ENCODE results near the gene TUT7. TPM values are rescaled to one million over a fixed set of nuclear protein-coding genes. Genes with fewer than 3 reads are reported as not detected.

Gene TUT7
- total and polyA plus RNA-seq, 2 experiments from 2014 or later, result 21.4 to 23.8 TPM

DNA sequence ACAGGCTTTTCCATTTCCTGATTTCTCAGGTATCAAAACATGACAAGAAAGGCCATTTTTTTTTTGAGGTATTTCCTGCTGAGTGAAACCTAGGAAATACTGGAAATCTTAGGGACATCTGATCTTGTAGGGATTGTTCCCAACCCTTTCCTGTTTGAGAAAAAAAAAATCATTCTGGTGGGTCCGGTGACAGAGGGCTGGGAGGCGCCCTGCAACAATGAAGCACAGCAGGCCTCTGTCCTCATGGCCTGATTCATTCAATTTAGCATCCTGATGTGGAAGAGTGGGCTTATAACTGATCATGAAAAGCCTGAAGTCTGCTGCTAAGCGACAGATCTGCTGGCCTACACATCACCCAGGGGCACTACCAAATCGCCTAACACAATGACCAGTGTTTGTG is 91.7 kb downstream of the TUT7 start:
- Histone ChIP-seq H4K20me1 (replicated peaks; ENCODE audit: insufficient read depth) (no peaks in the 10 kb centered on the region), H3K4me2 (no peak overlapping the region), H2AFZ (no peak overlapping the region), H3K4me1 (ENCODE audit: insufficient read depth) (no peaks in the 10 kb centered on the region), H3F3A (replicated peaks; ENCODE audit: low read depth) (0 out of 2 replicates have a peak, but pooled peaks cover 2% of the 10 kb centered on the region), H3K4me3 (no peak overlapping the region), H3K27ac (ENCODE audit: low read depth) (no peak overlapping the region), H3K27me3 (ENCODE audit: insufficient read depth) (no peaks in the 10 kb centered on the region), H3K36me3 (ENCODE audit: insufficient read depth) (no peaks in the 10 kb centered on the region; the same call in 1 of the 2 replicates), H3K79me2 (replicated peaks; ENCODE audit: insufficient read depth) (peaks cover 10% of the 10 kb centered on the region), H3K9me2 (ENCODE audit: insufficient read depth) (no peaks in the 10 kb centered on the region)
- DNase-seq (ENCODE audit: low spot score) (no peak), ATAC-seq (no peak; the same call in 2 of the 3 replicates)
- Mint-ChIP-seq H3K27me3 (ENCODE audit: insufficient read depth, low read depth, poor library complexity) (no peaks in the 10 kb centered on the region), H3K4me1 (peaks cover 2% of the 10 kb centered on the region; the same call in 1 of the 3 replicates), H3K4me3 (no peak overlapping the region), H3K9me3 (no peaks in the 10 kb centered on the region), H3K27ac (no peak overlapping the region), H3K36me3 (ENCODE audit: low read depth) (peaks cover 19% of the 10 kb centered on the region)
- TF ChIP-seq CREB1 (CRISPR knock-in tag; IDR thresholded peaks at IDR 0.05; ENCODE audit: low read depth), result no peak
- TF ChIP-seq, protein P1, sequence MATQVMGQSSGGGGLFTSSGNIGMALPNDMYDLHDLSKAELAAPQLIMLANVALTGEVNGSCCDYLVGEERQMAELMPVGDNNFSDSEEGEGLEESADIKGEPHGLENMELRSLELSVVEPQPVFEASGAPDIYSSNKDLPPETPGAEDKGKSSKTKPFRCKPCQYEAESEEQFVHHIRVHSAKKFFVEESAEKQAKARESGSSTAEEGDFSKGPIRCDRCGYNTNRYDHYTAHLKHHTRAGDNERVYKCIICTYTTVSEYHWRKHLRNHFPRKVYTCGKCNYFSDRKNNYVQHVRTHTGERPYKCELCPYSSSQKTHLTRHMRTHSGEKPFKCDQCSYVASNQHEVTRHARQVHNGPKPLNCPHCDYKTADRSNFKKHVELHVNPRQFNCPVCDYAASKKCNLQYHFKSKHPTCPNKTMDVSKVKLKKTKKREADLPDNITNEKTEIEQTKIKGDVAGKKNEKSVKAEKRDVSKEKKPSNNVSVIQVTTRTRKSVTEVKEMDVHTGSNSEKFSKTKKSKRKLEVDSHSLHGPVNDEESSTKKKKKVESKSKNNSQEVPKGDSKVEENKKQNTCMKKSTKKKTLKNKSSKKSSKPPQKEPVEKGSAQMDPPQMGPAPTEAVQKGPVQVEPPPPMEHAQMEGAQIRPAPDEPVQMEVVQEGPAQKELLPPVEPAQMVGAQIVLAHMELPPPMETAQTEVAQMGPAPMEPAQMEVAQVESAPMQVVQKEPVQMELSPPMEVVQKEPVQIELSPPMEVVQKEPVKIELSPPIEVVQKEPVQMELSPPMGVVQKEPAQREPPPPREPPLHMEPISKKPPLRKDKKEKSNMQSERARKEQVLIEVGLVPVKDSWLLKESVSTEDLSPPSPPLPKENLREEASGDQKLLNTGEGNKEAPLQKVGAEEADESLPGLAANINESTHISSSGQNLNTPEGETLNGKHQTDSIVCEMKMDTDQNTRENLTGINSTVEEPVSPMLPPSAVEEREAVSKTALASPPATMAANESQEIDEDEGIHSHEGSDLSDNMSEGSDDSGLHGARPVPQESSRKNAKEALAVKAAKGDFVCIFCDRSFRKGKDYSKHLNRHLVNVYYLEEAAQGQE (IDR thresholded peaks at IDR 0.05; ENCODE audit: unreplicated experiment), result no peak
- TF ChIP-seq POLR2AphosphoS5 (IDR thresholded peaks at IDR 0.05; ENCODE audit: low read depth), result no peak
- no peak for TF ChIP-seq EZH2 (IDR thresholded peaks at IDR 0.05; ENCODE audit: low read depth, unreplicated experiment)
- TF ChIP-seq EZH2phosphoT487 (IDR thresholded peaks at IDR 0.05; ENCODE audit: unreplicated experiment), result no peak
- TF ChIP-seq NANOG (IDR thresholded peaks at IDR 0.05; ENCODE audit: borderline replicate concordance), result no peak
- no peak for TF ChIP-seq ZNF114 (CRISPR knock-in tag; IDR thresholded peaks at IDR 0.05)
- TF ChIP-seq ZNF331 (CRISPR knock-in tag; IDR thresholded peaks at IDR 0.05; ENCODE audit: low read depth), result no peak
- TF ChIP-seq, protein P2, sequence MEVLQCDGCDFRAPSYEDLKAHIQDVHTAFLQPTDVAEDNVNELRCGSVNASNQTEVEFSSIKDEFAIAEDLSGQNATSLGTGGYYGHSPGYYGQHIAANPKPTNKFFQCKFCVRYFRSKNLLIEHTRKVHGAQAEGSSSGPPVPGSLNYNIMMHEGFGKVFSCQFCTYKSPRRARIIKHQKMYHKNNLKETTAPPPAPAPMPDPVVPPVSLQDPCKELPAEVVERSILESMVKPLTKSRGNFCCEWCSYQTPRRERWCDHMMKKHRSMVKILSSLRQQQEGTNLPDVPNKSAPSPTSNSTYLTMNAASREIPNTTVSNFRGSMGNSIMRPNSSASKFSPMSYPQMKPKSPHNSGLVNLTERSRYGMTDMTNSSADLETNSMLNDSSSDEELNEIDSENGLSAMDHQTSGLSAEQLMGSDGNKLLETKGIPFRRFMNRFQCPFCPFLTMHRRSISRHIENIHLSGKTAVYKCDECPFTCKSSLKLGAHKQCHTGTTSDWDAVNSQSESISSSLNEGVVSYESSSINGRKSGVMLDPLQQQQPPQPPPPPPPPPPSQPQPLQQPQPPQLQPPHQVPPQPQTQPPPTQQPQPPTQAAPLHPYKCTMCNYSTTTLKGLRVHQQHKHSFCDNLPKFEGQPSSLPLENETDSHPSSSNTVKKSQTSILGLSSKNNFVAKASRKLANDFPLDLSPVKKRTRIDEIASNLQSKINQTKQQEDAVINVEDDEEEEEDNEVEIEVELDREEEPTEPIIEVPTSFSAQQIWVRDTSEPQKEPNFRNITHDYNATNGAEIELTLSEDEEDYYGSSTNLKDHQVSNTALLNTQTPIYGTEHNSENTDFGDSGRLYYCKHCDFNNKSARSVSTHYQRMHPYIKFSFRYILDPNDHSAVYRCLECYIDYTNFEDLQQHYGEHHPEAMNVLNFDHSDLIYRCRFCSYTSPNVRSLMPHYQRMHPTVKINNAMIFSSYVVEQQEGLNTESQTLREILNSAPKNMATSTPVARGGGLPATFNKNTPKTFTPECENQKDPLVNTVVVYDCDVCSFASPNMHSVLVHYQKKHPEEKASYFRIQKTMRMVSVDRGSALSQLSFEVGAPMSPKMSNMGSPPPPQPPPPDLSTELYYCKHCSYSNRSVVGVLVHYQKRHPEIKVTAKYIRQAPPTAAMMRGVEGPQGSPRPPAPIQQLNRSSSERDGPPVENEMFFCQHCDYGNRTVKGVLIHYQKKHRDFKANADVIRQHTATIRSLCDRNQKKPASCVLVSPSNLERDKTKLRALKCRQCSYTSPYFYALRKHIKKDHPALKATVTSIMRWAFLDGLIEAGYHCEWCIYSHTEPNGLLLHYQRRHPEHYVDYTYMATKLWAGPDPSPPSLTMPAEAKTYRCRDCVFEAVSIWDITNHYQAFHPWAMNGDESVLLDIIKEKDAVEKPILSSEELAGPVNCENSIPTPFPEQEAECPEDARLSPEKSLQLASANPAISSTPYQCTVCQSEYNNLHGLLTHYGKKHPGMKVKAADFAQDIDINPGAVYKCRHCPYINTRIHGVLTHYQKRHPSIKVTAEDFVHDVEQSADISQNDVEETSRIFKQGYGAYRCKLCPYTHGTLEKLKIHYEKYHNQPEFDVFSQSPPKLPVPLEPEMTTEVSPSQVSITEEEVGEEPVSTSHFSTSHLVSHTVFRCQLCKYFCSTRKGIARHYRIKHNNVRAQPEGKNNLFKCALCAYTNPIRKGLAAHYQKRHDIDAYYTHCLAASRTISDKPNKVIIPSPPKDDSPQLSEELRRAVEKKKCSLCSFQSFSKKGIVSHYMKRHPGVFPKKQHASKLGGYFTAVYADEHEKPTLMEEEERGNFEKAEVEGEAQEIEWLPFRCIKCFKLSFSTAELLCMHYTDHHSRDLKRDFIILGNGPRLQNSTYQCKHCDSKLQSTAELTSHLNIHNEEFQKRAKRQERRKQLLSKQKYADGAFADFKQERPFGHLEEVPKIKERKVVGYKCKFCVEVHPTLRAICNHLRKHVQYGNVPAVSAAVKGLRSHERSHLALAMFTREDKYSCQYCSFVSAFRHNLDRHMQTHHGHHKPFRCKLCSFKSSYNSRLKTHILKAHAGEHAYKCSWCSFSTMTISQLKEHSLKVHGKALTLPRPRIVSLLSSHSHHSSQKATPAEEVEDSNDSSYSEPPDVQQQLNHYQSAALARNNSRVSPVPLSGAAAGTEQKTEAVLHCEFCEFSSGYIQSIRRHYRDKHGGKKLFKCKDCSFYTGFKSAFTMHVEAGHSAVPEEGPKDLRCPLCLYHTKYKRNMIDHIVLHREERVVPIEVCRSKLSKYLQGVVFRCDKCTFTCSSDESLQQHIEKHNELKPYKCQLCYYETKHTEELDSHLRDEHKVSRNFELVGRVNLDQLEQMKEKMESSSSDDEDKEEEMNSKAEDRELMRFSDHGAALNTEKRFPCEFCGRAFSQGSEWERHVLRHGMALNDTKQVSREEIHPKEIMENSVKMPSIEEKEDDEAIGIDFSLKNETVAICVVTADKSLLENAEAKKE (CRISPR knock-in tag; IDR thresholded peaks at IDR 0.05), result no peak
- TF ChIP-seq JUNB (IDR thresholded peaks at IDR 0.05; ENCODE audit: unreplicated experiment), result no peak
- TF ChIP-seq, protein P3, sequence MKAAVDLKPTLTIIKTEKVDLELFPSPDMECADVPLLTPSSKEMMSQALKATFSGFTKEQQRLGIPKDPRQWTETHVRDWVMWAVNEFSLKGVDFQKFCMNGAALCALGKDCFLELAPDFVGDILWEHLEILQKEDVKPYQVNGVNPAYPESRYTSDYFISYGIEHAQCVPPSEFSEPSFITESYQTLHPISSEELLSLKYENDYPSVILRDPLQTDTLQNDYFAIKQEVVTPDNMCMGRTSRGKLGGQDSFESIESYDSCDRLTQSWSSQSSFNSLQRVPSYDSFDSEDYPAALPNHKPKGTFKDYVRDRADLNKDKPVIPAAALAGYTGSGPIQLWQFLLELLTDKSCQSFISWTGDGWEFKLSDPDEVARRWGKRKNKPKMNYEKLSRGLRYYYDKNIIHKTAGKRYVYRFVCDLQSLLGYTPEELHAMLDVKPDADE (IDR thresholded peaks at IDR 0.05), result no peak
- no peak for TF ChIP-seq STAT1 (IDR thresholded peaks at IDR 0.05; ENCODE audit: unreplicated experiment)
- TF ChIP-seq, protein P4, sequence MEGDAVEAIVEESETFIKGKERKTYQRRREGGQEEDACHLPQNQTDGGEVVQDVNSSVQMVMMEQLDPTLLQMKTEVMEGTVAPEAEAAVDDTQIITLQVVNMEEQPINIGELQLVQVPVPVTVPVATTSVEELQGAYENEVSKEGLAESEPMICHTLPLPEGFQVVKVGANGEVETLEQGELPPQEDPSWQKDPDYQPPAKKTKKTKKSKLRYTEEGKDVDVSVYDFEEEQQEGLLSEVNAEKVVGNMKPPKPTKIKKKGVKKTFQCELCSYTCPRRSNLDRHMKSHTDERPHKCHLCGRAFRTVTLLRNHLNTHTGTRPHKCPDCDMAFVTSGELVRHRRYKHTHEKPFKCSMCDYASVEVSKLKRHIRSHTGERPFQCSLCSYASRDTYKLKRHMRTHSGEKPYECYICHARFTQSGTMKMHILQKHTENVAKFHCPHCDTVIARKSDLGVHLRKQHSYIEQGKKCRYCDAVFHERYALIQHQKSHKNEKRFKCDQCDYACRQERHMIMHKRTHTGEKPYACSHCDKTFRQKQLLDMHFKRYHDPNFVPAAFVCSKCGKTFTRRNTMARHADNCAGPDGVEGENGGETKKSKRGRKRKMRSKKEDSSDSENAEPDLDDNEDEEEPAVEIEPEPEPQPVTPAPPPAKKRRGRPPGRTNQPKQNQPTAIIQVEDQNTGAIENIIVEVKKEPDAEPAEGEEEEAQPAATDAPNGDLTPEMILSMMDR (conservative IDR thresholded peaks at IDR 0.05; ENCODE audit: low read depth in 2 of 2), result no peak

All from GM23338 (cell line).